Measurements from ENCODE around the gene CPSF4L.

Gene CPSF4L

DNA sequence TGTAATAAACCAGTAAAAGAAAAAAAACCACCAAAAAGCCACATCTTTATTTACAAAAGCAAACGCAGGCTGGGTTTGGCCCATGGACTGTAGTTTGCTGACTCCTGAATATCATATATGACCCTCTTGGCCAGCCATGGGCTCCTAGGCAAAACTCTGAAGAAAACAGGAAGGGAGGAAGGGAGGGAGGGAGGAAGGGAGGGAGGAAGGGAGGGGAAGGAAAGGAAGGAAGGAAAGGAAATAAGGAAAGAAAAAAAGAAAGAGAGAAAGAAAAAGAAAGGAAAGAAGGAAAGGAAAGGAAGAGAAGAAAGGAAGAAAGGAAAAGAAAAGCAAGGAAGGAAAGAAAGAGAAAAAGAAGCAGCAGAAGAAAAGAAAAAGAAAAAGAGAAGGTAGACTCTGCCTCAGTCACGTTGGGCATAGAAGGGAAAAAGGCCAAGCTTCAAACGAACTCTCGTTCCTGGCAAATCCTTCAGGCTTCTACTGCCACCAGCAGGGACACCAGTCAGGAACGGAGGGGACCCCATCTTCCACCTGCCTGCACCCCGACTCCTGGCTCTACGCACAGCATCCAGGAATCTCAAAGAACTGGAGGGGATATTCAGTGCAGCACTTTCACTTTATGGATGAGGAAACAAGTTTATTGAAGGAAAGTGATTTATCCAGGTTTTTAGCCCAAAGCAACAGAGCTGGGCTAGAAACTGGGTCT, 28.0 kb upstream of the CPSF4L start:
- DNase-seq (ENCODE audit: low spot score) (no peak), FAIRE-seq (no peak)

DNA sequence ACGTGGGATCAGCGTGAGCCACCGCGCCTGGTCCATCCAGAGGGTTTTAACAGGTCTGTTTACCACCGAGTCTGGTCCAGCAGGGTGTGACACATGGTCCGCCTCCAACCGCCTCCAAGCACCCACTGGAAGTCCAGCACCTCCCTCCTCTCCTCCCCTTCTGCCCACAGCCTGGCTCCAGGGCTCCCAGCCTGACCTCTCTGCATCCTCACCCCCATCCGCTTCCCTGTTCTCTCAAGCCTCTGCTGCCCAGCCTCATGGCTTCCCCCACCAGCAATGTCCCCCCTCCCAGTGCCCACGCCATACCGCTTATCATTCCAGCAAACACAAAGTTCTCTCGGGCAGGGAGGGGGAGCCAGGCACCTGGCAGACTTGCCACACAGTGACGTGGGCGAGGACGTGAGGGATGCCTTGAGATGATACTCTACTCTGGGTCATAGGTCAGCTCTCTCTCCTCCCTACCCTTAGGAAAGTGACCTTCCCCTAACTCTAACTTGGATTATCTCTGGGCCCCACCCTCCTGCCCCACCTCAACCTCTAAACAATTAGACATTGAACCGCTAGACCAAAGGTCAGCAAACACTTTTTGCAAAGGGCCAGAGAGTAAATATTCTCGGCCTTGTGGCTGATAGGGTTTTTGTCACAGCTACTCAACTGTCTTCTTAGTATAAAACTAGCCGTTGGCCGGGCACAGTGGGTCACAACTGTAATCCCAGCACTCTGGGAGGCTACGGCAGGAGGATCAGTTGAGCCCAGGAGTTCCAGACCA, 27.0 kb upstream of the CPSF4L start:
- no peak for DNase-seq (ENCODE audit: low spot score)
- no peak for FAIRE-seq

DNA sequence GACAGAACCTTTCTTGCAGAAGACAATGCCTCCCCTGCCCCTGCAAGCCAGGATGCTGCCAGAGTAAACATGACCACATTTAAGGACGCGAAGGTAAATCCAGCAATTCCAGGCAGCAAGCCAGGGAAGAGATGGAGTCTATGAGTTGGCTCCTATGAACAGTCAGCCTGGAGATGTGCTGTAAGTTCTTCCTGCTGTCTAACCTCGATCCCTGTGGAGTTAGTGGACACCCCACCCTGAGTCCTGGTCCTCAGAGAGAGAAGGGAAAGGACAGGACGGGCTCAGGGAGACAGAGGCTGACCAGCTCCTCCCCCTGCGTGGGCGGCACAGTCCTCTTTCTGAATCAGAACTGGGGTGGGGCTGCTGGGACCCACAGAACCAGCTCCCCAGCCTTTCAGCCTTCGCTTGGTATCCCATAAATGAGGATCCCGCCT, 25.2 kb upstream of the CPSF4L start:
- no peak for FAIRE-seq
- no peak for DNase-seq (ENCODE audit: low spot score)

DNA sequence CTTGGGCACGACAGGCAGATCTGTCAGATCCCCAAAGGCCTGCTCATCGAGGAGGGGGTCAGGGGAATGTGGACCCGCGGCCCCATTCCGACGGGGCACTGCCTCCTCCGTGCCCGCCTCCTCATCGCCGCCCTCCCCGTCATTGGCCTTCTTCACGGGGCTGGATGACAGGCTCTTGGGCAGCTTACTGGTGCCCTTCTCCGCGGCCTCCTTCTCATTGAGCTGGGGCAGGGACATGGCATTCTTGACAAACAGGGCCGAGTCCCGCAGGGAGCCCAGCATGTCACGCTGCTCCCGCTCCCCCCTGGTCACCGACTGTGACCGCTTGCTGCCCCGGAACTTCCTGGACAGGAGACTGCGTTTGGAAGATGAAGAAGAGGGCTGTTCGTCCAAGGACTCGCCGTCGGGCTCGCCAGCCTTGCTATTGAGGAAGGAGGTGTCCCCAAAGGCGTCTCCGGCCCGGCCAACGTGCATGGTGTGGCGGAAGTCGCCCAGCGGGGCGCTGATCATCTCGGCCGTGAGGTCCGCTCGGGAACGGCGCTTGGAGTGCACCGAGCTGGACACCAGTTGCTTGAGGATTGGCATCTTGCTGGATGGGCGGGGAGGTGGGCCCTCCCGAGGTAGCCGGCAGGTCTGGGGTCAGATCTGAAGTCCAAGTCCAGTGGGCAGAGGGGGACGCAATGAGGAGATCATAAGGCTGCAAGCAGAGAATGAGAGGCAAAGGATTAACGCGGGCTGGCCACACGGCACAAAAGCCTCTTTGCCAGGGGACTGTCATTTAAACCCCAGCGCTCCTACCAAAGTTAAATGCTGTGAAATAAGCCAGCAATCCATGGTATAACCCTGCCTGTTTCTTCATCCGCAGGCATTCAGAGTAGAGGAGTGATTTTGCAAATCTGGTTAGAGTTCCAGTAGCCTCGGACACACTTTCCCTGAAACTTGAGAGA, 24.5 kb upstream of the CPSF4L start:
- DNase-seq (ENCODE audit: low spot score) = no peak
- FAIRE-seq = no peak

- no peak for DNase-seq (ENCODE audit: low spot score)
- FAIRE-seq = no peak
These were observed 23.9 kb upstream of the CPSF4L start for GRCh38 chr17:73285603-73285908.

GRCh38 chr17:73284906-73285602, 23.4 kb upstream of the CPSF4L start:
- no peak for DNase-seq (ENCODE audit: low spot score)

GRCh38 chr17:73284354-73284753, 22.7 kb upstream of the CPSF4L start:
- DNase-seq (ENCODE audit: low spot score) (no peak), FAIRE-seq (no peak)

More at GRCh38 chr17:73284906-73285602, 23.4 kb upstream of the CPSF4L start:
- FAIRE-seq = no peak

- DNase-seq (ENCODE audit: low spot score) (no peak), FAIRE-seq (no peak)
These were observed 22.2 kb upstream of the CPSF4L start for GRCh38 chr17:73283841-73284282.

DNA sequence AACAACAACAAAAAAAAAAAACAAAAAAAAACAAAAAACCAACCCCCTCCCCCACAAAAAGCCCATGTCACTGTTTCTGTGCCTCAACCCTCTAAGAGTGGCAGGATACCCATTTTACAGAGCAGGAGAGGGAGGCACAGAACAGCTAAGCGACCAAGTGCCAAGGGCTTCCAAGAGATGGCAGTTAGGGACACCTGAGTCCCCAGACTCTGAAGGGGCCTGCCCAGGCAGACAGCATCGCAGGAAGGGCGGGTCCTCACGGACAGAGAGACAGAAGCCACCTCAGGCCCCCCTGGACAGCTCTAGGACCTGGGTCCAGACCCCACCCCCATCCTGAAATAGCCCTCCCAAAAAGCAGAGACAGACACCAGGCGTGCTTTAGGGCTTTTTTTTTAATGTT, 21.6 kb upstream of the CPSF4L start:
- no peak for FAIRE-seq
- no peak for DNase-seq (ENCODE audit: low spot score)

- DNase-seq (ENCODE audit: low spot score) (no peak), FAIRE-seq (no peak)
These were observed 20.9 kb upstream of the CPSF4L start for GRCh38 chr17:73282629-73283028.

DNA sequence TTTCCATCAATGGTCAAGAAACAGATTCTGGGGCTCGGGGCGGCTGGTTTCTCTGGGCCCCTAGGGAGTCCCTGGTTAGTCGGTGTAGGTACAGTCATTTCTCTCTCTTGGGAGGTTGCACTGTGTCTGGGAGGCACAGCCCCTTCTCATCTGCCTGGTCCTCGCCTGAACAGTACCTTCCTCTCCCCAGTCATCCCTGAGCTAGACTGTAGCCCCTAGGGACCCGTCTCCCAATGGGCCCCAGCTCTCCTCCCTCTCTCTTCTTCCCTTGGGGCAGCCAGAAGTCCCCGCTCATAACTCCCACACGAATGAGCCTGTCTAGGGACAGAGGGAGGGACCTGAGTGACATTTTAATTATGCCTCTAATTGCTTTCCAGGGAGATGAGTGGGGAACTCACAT, 20.2 kb upstream of the CPSF4L start:
- DNase-seq (ENCODE audit: low spot score) (no peak), FAIRE-seq (no peak)

DNA sequence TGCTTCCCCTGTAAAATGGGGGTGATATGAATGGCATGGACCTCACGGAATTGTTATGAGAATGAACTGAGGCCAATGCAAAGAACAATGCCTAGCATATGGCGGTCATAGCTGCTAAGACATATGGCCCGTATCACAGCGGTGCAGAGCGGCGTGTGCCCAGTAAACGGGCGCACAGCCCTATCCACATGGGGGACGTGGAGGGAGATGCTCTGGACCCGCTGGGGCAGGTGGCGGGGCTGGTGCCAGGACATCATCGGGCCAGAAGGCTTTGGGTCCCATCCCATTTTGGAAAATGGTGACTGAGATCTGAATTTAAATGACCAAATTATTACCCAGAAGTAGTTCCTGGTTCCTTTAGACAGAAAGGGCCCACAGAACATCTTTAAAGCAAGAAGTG, 18.5 kb upstream of the CPSF4L start:
- FAIRE-seq (peak; percentile 89), DNase-seq (ENCODE audit: low spot score) (no peak)

GRCh38 chr17:73279704-73280103, 18.0 kb upstream of the CPSF4L start:
- FAIRE-seq (no peak), DNase-seq (ENCODE audit: low spot score) (no peak)

GRCh38 chr17:73278465-73279453, 17.1 kb upstream of the CPSF4L start:
- FAIRE-seq = peak; percentile 48
- DNase-seq (ENCODE audit: low spot score) = no peak

DNA sequence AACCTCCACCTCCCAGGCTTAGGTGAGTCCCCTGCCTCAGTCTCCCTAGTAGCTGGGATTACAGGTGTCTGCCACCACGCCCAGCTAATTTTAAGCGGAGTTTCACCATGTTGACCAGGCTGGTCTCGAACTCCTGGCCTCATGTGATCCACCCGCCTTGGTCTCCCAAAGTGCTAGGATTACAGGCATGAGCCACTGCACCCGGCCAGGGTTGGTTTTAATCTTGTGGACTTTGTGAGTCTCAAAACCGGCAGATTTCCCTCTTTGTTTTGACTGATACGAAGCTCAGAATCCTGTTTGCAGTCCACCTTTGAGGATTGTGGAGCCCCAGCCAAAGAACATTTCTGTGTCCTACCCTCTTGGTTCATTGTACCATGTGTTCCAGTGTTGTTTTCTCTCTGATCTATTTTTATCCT, 16.4 kb upstream of the CPSF4L start:
- FAIRE-seq = no peak
- DNase-seq (ENCODE audit: low spot score) = no peak

DNA sequence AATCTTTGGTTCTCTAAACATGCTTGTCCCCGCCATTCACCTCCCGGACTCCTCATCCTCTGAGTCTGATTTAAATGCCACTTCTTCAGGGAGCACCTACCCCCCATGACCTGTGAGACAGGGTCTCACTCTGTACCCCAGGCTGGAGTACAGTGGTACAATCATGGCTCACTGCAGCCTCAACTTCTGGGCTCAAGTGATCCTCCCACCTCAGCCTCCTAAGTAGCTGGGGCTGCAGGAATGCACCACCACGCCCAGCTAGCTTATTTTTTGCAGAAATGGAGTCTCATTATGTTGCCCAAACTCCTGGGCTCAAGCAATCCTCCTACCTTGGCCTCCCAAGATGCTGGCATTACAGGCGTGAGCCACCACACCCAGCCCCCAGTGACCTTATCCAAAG, 12.8 kb upstream of the CPSF4L start:
- no peak for FAIRE-seq
- no peak for DNase-seq (ENCODE audit: low spot score)

DNA sequence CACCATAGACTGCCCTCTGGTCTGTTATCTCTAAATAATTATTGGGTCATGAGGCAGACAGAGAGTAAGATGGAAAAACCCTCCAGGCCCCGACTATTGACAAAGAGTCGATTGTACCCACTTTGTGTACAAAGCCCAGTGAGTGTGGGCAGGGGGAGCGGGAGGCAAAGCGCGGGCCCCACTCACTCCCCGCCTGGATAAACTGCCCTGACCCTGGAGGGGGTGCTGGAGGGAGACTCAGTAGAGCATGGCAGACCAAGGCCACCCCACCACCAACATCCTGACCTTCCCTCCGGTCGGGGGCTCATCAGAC, 11.2 kb upstream of the CPSF4L start:
- FAIRE-seq (no peak), DNase-seq (ENCODE audit: low spot score) (no peak)

GRCh38 chr17:73271072-73271471, 9.4 kb upstream of the CPSF4L start:
- FAIRE-seq = no peak
- no peak for DNase-seq (ENCODE audit: low spot score)

DNA sequence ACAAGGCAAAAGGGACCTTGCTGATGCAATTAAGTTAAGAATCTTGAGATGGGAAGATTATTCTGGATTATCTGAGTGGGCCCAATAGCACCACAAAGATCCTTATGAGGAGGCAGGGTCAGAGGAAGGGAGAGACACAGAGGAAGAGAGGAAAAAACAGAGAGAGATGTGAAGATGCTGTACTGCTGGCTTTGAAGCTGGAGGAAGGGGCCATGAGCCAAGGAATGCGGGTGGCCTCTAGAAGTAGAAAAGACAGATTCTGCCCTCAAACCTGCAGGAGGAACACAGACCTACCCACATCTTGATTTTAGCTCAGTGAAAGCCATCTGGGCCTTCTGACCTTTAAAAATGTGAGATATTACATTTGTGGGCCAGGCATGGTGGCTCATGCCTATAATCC, 8.1 kb upstream of the CPSF4L start:
- FAIRE-seq = no peak

DNA sequence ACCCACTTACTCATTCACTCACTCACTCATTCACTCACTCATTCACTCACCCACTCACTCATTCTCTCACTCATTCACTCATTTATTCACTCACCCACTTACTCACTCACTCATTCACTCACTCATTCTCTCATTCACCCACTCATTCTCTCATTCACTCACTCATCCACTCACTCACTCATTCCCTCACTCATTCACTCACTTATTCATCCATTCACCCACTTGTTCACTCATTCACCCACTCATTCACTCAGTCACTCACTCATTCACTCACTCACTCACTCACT, 7.6 kb upstream of the CPSF4L start:
- DNase-seq (ENCODE audit: low spot score) (no peak), FAIRE-seq (peak; percentile 91)

More for the DNA sequence above, 8.1 kb upstream of the CPSF4L start:
- DNase-seq (ENCODE audit: low spot score) = no peak

All from urothelium cell line (cell line).